IMR-90 (cell line): ENCODE data around the gene PHF3. TPM values are rescaled to one million over a fixed set of nuclear protein-coding genes. Genes with fewer than 3 reads are reported as not detected.
"Not testable (repeated sequence)": the region's sequence is repeated elsewhere in the genome, so short reads cannot be mapped to it uniquely, and the experiment has no call there.

ENCODE experiments used
- ATAC-seq: fragments of 200-7000 bp; cut with Tn5 transposase; 2 replicates; pipeline ENCODE4 v1.9.1; 2020; ENCODE audit warnings: low read depth, mild to moderate bottlenecking, moderate library complexity
- BruUV-seq: library from RNA; stranded (reverse); fragments of 400-500 nt; replicated peaks from 2 replicates; lab custom pipeline; 2021; lab: Mats Ljungman, UMichigan
- CTCF ChIA-PET: fragments of 300-600 bp; formaldehyde crosslinking; extraction: SDS; loops from one replicate; lab custom pipeline; 2021; ENCODE audit warnings: antibody characterized with exemption; lab: Yijun Ruan, JAX
- POLR2A ChIA-PET: fragments of 300-600 bp; sonication (Branson Sonifier 250); formaldehyde crosslinking; loops from one replicate; lab custom pipeline; 2022; ENCODE audit warnings: antibody characterized with exemption; ENCODE audit not compliant: unreplicated experiment; lab: Charles Lee
- DNase-seq: peaks from one replicate; pipeline ENCODE4 v3.0.0; 2013
- H2AFZ ChIP-seq: replicated peaks from 2 replicates; pipeline ENCODE3; 2013; ENCODE audit warnings: low read length, mild to moderate bottlenecking; ENCODE audit not compliant: poor library complexity
- H2AK5ac ChIP-seq: 2 replicates; pipeline ENCODE4 v1.6.1; 2013; ENCODE audit warnings: low read depth, low read length, inconsistent platforms
- H2AK9ac ChIP-seq: replicated peaks from 2 replicates; pipeline ENCODE3; 2013; ENCODE audit warnings: mild to moderate bottlenecking, low read depth, low read length, moderate library complexity; ENCODE audit not compliant: poor library complexity
- H2BK120ac ChIP-seq: 2 replicates; pipeline ENCODE4 v1.6.1; 2013; ENCODE audit warnings: low read depth, low read length, inconsistent platforms
- H2BK15ac ChIP-seq: 3 replicates; pipeline ENCODE4 v1.6.1; 2013; ENCODE audit warnings: low read depth, low read length, inconsistent platforms
- H2BK20ac ChIP-seq: 2 replicates; pipeline ENCODE4 v1.6.1; 2013; ENCODE audit warnings: low read depth, mild to moderate bottlenecking, inconsistent platforms, low read length, moderate library complexity
- H2BK5ac ChIP-seq: 2 replicates; pipeline ENCODE4 v1.6.1; 2013; ENCODE audit warnings: mild to moderate bottlenecking, low read depth, low read length, inconsistent platforms; ENCODE audit not compliant: poor library complexity, severe bottlenecking
- H3K14ac ChIP-seq: replicated peaks from 2 replicates; pipeline ENCODE4 v1.6.1; 2013; ENCODE audit warnings: low read depth, low read length, inconsistent platforms
- H3K18ac ChIP-seq: 2 replicates; pipeline ENCODE4 v1.6.1; 2013; ENCODE audit warnings: low read depth, low read length, control low read depth
- H3K23ac ChIP-seq: 2 replicates; pipeline ENCODE4 v1.6.1; 2013; ENCODE audit warnings: low read depth, low read length, inconsistent platforms
- H3K27ac ChIP-seq: 2 replicates; pipeline ENCODE4 v1.5.1; 2013; ENCODE audit warnings: mild to moderate bottlenecking, control low read depth, low read length; ENCODE audit not compliant: insufficient read depth
- H3K27me3 ChIP-seq: 2 replicates; pipeline ENCODE4 v1.6.1; 2013; ENCODE audit warnings: low read length; ENCODE audit not compliant: control insufficient read depth, insufficient read depth
- H3K36me3 ChIP-seq: 2 replicates; pipeline ENCODE4 v1.6.1; 2013; ENCODE audit warnings: low read length, mixed read lengths; ENCODE audit not compliant: control insufficient read depth, insufficient read depth
- H3K4ac ChIP-seq: 2 replicates; pipeline ENCODE4 v1.6.1; 2013; ENCODE audit warnings: low read depth, low read length, inconsistent platforms
- H3K4me1 ChIP-seq: 2 replicates; pipeline ENCODE4 v1.6.1; 2013; ENCODE audit warnings: low read length, mixed read lengths; ENCODE audit not compliant: control insufficient read depth, insufficient read depth
- H3K4me2 ChIP-seq: 2 replicates; pipeline ENCODE4 v1.6.1; 2013; ENCODE audit warnings: low read depth, mild to moderate bottlenecking, control low read depth, low read length, moderate library complexity
- H3K4me3 ChIP-seq: 2 replicates; pipeline ENCODE4 v1.5.1; 2013; ENCODE audit warnings: low read depth, mild to moderate bottlenecking, control low read depth, low read length, moderate library complexity; ENCODE audit not compliant: insufficient read depth
- H3K56ac ChIP-seq: 2 replicates; pipeline ENCODE4 v1.6.1; 2013; ENCODE audit warnings: low read length, inconsistent platforms; ENCODE audit not compliant: insufficient read depth; ENCODE audit errors: extremely low read depth
- H3K79me1 ChIP-seq, 2 experiments: 2 replicates each; pipeline ENCODE4 v1.6.1; 2013; ENCODE audit warnings: low read length in 2 of 2, inconsistent platforms in 1 of 2, low read depth in 1 of 2
- H3K9ac ChIP-seq: 2 replicates; pipeline ENCODE4 v1.6.1; 2013; ENCODE audit warnings: low read depth, low read length, control low read depth
- H3K9me1 ChIP-seq: 2 replicates; pipeline ENCODE4 v1.6.1; 2013; ENCODE audit warnings: low read length, inconsistent platforms; ENCODE audit not compliant: insufficient read depth
- H3K9me3 ChIP-seq: 2 replicates; pipeline ENCODE4 v1.6.1; 2013; ENCODE audit warnings: low read length; ENCODE audit not compliant: control insufficient read depth, insufficient read depth
- H4K20me1 ChIP-seq: 2 replicates; pipeline ENCODE4 v1.6.1; 2013; ENCODE audit warnings: low read length, inconsistent platforms; ENCODE audit not compliant: insufficient read depth
- H4K5ac ChIP-seq: 2 replicates; pipeline ENCODE4 v1.6.1; 2013; ENCODE audit warnings: mild to moderate bottlenecking, low read depth, low read length, control low read depth
- H4K8ac ChIP-seq, 2 experiments: 2 replicates each; pipeline ENCODE4 v1.6.1; 2013; ENCODE audit warnings: low read depth in 2 of 2, low read length in 2 of 2, control low read depth in 1 of 2, inconsistent platforms in 1 of 2
- H4K91ac ChIP-seq: 2 replicates; pipeline ENCODE4 v1.6.1; 2013; ENCODE audit warnings: low read depth, low read length, inconsistent platforms; ENCODE audit not compliant: insufficient read depth
- WGBS, 2 experiments: methylation state at CpG; one replicate each; pipeline versions ENCODE4 v1.1.5 to v1.1.7; 2013; ENCODE audit warnings: missing lambda C conversion rate in 2 of 2; ENCODE audit not compliant: insufficient read length in 1 of 2; ENCODE audit errors: extremely low coverage in 2 of 2; 5-methylcytosine and 5-hydroxymethylcytosine counted together
- dilution Hi-C: fragments of 300-500 bp; cut with HindIII; formaldehyde crosslinking; loops from one replicate; pipeline ENCODE4 v1.14.3; 2018; ENCODE audit warnings: low sequenced_read_pairs; ENCODE audit not compliant: unreplicated experiment
- in situ Hi-C: fragments of 300-500 bp; cut with MboI; formaldehyde crosslinking; loops from 3 replicates; pipeline ENCODE4 v1.14.3; 2019; ENCODE audit warnings: low sequenced_read_pairs, inconsistent platforms, mixed read lengths
- intact Hi-C: fragments of 100-400 bp; cut with micrococcal nuclease; formaldehyde crosslinking; loops from 2 replicates; pipeline ENCODE4 v1.10.0; 2022
- polyA plus RNA-seq, 3 experiments: library from polyadenylated mRNA; depleted of rRNA; stranded (reverse); fragments of >200 nt; gene quantifications; 2 replicates each; pipeline ENCODE4 v1.2.3, GENCODE V29; 2012; ENCODE audit warnings: low replicate concordance in 1 of 3
- total RNA-seq: library from RNA; depleted of rRNA; stranded (reverse); fragments of >200 nt; gene quantifications from 2 replicates; pipeline ENCODE4 v1.2.3, GENCODE V29; 2012

The PHF3 gene
- total and polyA plus RNA-seq, 2 of the 4 experiments (the other 2 are of a cell fraction): 5.6 to 27.8 TPM

DNA sequence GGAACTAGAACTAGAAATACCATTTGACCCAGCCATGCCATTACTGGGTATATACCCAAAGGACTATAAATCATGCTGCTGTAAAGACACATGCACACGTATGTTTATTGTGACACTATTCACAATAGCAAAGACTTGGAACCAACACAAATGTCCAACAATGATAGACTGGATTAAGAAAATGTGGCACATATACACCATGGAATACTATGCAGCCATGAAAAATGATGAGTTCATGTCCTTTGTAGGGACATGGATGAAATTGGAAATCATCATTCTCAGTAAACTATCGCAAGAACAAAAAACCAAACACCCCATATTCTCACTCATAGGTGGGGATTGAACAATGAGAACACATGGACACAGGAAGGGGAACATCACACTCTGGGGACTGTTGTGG lies 102.6 kb downstream of the PHF3 start:
- H2BK20ac ChIP-seq, H2AK9ac ChIP-seq, H3K27ac ChIP-seq, H3K4ac ChIP-seq, H3K9ac ChIP-seq, H3K14ac ChIP-seq, H3K79me1 ChIP-seq, H3K56ac ChIP-seq, BruUV-seq, H4K5ac ChIP-seq, H4K8ac ChIP-seq, H3K4me3 ChIP-seq, H2BK5ac ChIP-seq, H3K18ac ChIP-seq, H2AK5ac ChIP-seq, H2BK120ac ChIP-seq, H4K91ac ChIP-seq, in situ Hi-C loops, POLR2A ChIA-PET, H3K27me3 ChIP-seq, H2BK15ac ChIP-seq, CTCF ChIA-PET, H2AFZ ChIP-seq, intact Hi-C loops, H3K23ac ChIP-seq, ATAC-seq, dilution Hi-C loops, H3K9me3 ChIP-seq, H3K36me3 ChIP-seq, H3K9me1 ChIP-seq, H4K20me1 ChIP-seq, H3K4me1 ChIP-seq, DNase-seq, H3K4me2 ChIP-seq: not testable (repeated sequence)
- no CpG with 5 or more reads among the region's 2 CpGs for WGBS, 2 experiments
